Neural cell (in vitro differentiated cells): ENCODE results near the gene MAML2.

Source experiments
- CTCF ChIP-seq: fragments of 450-650 bp; IDR thresholded peaks from 2 replicates; pipeline ENCODE4 v1.5.1; 2014; ENCODE audit warnings: antibody characterized with exemption, mild to moderate bottlenecking, moderate library complexity; ENCODE audit not compliant: poor library complexity, severe bottlenecking
- EZH2 ChIP-seq: fragments of 200-600, 300-800 bp; shearing (Covaris generic), sonication (generic); IDR thresholded peaks from 2 replicates; pipeline ENCODE4 v1.6.1; 2014; ENCODE audit warnings: antibody characterized with exemption, low read length, borderline replicate concordance, mild to moderate bottlenecking; ENCODE audit not compliant: insufficient read depth, poor library complexity, severe bottlenecking
- MXI1 ChIP-seq: fragments of 450-650 bp; conservative IDR thresholded peaks from 2 replicates; pipeline ENCODE4 v1.6.1; 2014; ENCODE audit warnings: antibody characterized with exemption, mild to moderate bottlenecking; ENCODE audit not compliant: poor library complexity, severe bottlenecking
- POLR2AphosphoS5 ChIP-seq: IDR thresholded peaks from 2 replicates; pipeline ENCODE4 v1.6.1; 2012

DNA sequence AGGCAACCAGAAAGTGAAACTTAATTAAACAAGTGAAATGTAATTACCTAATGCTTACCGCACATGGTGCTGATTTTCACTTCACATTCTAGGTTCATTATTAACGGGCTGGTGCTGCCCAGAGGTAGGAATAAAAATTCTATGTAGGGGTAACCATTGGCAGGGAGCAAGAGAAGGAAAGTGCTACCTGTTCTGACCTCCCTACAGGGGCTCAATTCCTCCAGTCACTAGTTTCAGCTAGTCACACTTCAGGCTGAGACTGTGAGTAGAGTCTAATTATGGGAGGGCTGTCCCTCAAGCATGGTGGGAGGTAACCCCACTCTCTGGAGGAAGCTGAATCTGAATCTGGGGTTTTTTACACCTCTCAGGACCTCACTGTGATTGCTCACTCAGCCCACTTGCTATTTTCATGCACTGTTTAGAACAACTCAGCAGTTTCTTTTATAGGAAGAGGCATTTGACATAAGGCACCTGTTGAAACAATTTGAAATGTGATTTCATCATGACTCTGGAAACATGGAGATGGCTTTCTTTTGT lies 75.4 kb downstream of the MAML2 start:
- TF ChIP-seq CTCF, result no peak
- TF ChIP-seq POLR2AphosphoS5, result no peak
- no peak for TF ChIP-seq MXI1
- TF ChIP-seq EZH2, result no peak
